ENCODE measurements around the gene SELENOM.

DNA sequence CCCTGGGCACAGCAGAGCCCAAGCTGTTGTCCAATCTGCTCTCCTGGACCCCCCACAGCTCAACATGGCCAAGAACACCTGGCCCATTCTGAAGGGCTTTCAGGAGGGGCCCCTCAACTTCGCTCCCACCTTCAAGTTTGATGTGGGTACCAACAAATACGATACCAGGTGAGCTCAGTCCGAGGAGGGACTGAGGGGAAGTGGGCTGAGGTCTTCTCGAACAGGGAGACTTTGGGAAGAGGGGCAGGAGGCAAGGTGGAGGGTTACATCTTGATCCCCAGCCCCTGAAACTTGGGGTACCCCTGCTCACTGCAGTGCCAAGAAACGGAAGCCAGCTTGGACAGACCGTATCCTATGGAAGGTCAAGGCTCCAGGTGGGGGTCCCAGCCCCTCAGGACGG is 20.8 kb upstream of the SELENOM start:
- no peak for TF ChIP-seq POLR2AphosphoS5 (IDR thresholded peaks at IDR 0.05; ENCODE audit: low read depth, low read length)
- no peak for TF ChIP-seq FOXP2 (optimal IDR thresholded peaks at IDR 0.05; ENCODE audit: borderline replicate concordance, extremely low read depth, extremely low read length, insufficient read depth)
- TF ChIP-seq TAF1 (IDR thresholded peaks at IDR 0.05; ENCODE audit: borderline replicate concordance, insufficient read depth, low read length), result no peak
- no peak for TF ChIP-seq SIN3A (IDR thresholded peaks at IDR 0.05; ENCODE audit: borderline replicate concordance, insufficient read depth, low read length)

Data from PFSK-1 (cell line).